GM12872 (cell line): ENCODE measurements around the gene CNTN4.

Experiments used
- CTCF ChIP-seq: IDR thresholded peaks from 3 replicates; pipeline ENCODE4 v1.5.1; 2011; ENCODE audit warnings: low read depth, mild to moderate bottlenecking, low read length, moderate library complexity; ENCODE audit not compliant: insufficient read depth

Gene CNTN4

DNA sequence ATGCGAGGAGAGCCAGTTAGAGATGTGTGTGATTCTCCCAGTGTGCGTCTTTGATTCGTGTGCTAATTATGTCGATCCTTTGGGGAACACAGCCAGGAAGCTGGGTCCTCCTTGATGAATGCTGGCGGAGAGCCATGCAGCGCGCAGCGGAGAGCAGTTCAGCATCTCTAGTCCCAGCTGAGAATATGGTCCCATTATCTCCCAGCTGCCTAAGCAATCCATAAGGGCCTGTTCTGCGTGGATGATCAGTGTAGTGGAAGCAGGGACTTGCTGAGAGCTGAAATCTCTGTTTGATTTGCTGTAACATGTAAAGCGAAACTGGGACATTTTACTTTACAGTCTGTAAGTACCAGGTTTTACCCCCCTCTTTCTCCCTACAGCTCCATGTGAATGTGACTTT lies 412.7 kb downstream of the CNTN4 start:
- no peak for TF ChIP-seq CTCF

GRCh38 chr3:2512881-2513280 lies 414.2 kb downstream of the CNTN4 start:
- no peak for TF ChIP-seq CTCF

DNA sequence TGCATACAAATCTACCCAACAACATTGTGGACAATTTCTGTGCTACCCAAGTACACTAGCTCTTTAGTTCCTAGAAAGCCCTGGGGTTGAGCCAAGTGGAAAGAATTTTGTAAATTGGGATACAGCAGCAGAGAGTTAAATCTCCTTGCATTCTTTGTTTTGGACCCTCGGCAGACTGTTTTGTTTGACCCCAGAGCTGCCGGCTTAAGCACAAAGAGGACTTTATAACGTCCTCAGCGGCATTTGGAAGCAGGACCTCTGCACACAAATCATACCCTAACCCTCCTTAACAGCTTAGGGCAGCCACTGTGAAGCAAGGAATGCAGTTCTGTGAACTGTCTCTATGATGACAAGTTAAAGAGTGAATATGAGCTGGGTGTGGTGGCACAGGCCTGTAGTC lies 415.3 kb downstream of the CNTN4 start:
- no peak for TF ChIP-seq CTCF

DNA sequence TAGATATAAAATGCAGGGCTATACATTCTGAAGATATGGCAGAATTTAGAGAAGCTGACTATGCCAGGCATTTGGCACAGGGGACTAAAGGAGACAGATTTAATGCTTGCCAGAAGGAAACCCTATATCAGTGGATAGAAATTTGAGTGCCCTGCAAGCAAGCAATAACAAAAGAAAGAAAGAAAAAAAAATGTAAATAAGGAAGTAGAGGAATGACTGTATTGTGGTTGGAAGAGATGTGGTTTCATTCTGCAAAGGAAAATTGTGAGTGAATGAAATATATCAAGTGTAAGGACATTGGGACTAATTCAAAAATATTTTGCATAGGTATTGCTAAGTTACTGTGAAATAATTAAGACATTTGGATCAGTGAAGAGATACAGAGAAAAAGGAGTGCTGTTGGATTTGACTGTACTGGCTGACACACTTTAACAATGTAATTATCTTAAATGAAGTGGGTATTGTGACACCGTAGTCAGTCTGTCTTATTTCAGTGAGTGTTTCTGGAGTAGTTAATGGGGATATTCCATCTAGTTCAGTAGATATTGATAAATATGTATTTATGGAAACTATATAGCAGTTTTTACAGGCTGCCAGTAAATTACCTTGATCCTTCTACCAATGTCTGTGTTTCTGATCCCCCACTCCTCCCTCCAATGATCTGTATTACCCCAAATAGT lies 418.2 kb downstream of the CNTN4 start:
- no peak for TF ChIP-seq CTCF

DNA sequence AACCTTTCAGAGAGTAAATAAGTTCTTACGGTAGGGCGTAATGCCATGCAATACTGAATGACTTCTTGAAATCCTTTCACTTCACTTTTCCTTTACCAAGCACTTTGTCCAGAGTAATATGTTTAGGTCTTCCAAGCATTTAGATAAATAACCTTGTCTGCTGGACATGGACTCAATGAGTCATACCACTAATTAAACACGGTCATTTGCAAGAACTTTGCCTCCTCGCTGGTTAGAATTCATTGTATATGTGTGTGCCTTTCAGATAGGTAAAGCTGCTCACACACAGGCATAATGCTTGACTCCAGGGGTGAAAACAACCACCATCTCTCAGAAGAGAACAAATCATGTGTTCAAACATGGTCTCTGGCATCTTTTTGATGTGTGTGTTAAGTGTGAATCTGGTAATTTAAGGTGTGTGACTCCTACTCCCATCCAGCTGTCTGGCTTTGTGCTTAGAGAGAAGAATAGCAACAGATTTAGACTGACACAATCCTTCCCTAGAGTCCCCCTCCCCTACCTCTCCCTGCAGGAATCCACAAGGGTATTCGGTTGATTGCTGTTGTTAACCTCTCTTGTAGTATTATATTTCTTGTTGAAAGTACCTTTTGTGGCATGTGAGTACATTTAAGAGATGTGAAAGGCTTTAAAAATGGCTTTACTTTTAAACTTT lies 419.0 kb downstream of the CNTN4 start:
- no peak for TF ChIP-seq CTCF

GRCh38 chr3:2523281-2523836 lies 424.7 kb downstream of the CNTN4 start:
- TF ChIP-seq CTCF, result no peak

DNA sequence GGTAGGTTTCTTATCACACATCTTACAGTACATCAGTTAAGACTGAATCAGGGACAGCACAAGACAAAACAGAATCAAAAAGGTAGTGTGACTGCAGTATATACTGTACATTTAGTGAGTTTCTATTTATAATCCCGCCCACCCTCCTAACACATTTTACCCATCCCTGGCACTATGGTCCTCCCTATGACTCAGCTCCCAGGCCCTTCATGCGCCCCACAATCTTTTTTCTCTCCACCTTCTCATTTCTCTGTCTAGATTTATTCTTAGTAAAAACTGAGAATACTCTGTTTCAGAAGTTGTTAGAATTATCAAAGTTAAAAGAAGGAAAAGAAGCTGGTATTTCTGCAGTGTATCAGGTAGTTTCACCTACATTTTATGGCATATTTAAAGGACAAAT lies 427.3 kb downstream of the CNTN4 start:
- no peak for TF ChIP-seq CTCF
